ENCODE measurements around the gene CCDC138.

The CCDC138 gene

GRCh38 chr2:108829578-108830310, 43.2 kb downstream of the CCDC138 start:
- DNase-seq = no peak

- no peak for DNase-seq
Measured at GRCh38 chr2:108833219-108833618, 46.6 kb downstream of the CCDC138 start.

- no peak for DNase-seq
Measured at GRCh38 chr2:108834620-108835019, 48.0 kb downstream of the CCDC138 start.

- DNase-seq = no peak
Measured at GRCh38 chr2:108835040-108835439, 48.5 kb downstream of the CCDC138 start.

GRCh38 chr2:108837198-108837597, 50.6 kb downstream of the CCDC138 start:
- no peak for DNase-seq

GRCh38 chr2:108841506-108841905, 54.9 kb downstream of the CCDC138 start:
- DNase-seq = no peak

GRCh38 chr2:108845923-108846322, 59.4 kb downstream of the CCDC138 start:
- no peak for DNase-seq

- DNase-seq = no peak
Measured at GRCh38 chr2:108847000-108847399, 60.4 kb downstream of the CCDC138 start.

GRCh38 chr2:108852375-108852774, 65.8 kb downstream of the CCDC138 start:
- DNase-seq = no peak

- DNase-seq = no peak
Measured at GRCh38 chr2:108853421-108853820, 66.8 kb downstream of the CCDC138 start.

- no peak for DNase-seq
Measured at GRCh38 chr2:108854484-108854883, 67.9 kb downstream of the CCDC138 start.

- peak; percentile 21 for DNase-seq
Measured at GRCh38 chr2:108855194-108855593, 68.6 kb downstream of the CCDC138 start.

- no peak for DNase-seq
Measured at GRCh38 chr2:108858894-108859293, 72.3 kb downstream of the CCDC138 start.

- DNase-seq = no peak
Measured at GRCh38 chr2:108866041-108866440, 79.5 kb downstream of the CCDC138 start.

- no peak for DNase-seq
Measured at GRCh38 chr2:108868911-108869310, 82.3 kb downstream of the CCDC138 start.

- DNase-seq = no peak
Measured at GRCh38 chr2:108869542-108869941, 83.0 kb downstream of the CCDC138 start.

GRCh38 chr2:108870069-108870644, 83.6 kb downstream of the CCDC138 start:
- DNase-seq = no peak

- DNase-seq = no peak
Measured at GRCh38 chr2:108877506-108877905, 90.9 kb downstream of the CCDC138 start.

- DNase-seq = no peak
Measured at GRCh38 chr2:108878276-108878675, 91.7 kb downstream of the CCDC138 start.

GRCh38 chr2:108884619-108885018, 98.0 kb downstream of the CCDC138 start:
- peak; percentile 49 for DNase-seq

- no peak for DNase-seq
Measured at GRCh38 chr2:108889907-108890306, 103.3 kb downstream of the CCDC138 start.

GRCh38 chr2:108893277-108893676, 106.7 kb downstream of the CCDC138 start:
- no peak for DNase-seq

GRCh38 chr2:108894766-108895165, 108.2 kb downstream of the CCDC138 start:
- DNase-seq = no peak

- no peak for DNase-seq
Measured at GRCh38 chr2:108895188-108895587, 108.6 kb downstream of the CCDC138 start.

- DNase-seq = no peak
Measured at GRCh38 chr2:108896741-108897140, 110.2 kb downstream of the CCDC138 start.

All from DMS79 treated with DMSO at 0.1 percent for 48 hours (cell line).